ENCODE data around the gene MAPKAPK5.

DNA sequence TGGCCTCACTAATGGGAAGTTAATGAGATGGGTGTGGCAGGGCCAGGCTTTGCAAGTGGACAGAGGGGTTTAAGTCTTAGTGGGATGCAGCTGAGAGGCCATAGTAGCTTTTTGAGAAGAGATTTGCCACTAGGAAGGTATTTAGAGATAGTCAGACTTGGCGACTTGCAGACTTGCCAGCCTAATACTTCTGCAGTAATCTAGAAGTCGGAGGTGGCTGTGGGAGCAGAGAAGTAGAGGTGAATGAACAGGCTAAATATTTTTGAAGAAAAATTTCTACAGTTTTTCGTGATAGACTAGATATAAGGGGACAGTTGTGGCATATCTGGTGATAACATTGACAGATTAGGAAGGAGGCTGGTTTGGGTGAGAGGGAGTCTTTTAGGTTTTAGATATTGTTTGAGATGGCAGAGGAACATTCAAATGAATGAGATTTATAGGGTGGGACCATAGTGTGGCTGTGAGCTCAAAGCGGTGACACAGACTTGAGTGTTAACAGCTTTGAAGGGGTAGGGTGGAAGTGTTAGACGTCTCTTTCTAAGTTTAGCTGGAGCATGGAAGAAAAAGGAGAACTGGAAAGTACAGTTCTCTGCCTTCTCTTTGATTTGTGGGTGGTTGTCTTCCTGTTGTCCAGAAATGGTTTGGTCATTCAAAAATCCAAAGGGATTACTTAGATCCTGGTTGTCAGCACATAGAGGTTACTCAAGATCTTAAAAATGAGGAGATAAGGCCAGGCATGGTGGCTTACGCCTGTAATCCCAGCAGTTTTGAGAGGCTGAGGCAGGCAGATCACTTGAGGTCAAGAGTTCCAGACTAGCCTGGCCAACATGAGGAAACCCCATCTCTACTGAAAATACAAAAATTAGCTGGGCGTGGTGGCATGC is 44.9 kb downstream of the MAPKAPK5 start:
- TF ChIP-seq, protein P1, sequence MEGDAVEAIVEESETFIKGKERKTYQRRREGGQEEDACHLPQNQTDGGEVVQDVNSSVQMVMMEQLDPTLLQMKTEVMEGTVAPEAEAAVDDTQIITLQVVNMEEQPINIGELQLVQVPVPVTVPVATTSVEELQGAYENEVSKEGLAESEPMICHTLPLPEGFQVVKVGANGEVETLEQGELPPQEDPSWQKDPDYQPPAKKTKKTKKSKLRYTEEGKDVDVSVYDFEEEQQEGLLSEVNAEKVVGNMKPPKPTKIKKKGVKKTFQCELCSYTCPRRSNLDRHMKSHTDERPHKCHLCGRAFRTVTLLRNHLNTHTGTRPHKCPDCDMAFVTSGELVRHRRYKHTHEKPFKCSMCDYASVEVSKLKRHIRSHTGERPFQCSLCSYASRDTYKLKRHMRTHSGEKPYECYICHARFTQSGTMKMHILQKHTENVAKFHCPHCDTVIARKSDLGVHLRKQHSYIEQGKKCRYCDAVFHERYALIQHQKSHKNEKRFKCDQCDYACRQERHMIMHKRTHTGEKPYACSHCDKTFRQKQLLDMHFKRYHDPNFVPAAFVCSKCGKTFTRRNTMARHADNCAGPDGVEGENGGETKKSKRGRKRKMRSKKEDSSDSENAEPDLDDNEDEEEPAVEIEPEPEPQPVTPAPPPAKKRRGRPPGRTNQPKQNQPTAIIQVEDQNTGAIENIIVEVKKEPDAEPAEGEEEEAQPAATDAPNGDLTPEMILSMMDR (IDR thresholded peaks at IDR 0.05; ENCODE audit: poor library complexity): no peak
- TF ChIP-seq EZH2 (IDR thresholded peaks at IDR 0.05; ENCODE audit: borderline replicate concordance) (no peak), EZH2phosphoT487 (IDR thresholded peaks at IDR 0.05; ENCODE audit: low read depth, severe bottlenecking, unreplicated experiment) (no peak)

Measured in hepatocyte (in vitro differentiated cells).